IMR-90 (cell line): ENCODE measurements around the gene ARID3C. TPM values are rescaled to one million over a fixed set of nuclear protein-coding genes. Genes with fewer than 3 reads are reported as not detected.

Experiments used
- ATAC-seq: fragments of 200-7000 bp; cut with Tn5 transposase; 2 replicates; pipeline ENCODE4 v1.9.1; 2020; ENCODE audit warnings: low read depth, mild to moderate bottlenecking, moderate library complexity
- BruUV-seq: library from RNA; stranded (reverse); fragments of 400-500 nt; replicated peaks from 2 replicates; lab custom pipeline; 2021; lab: Mats Ljungman, UMichigan
- CTCF ChIA-PET: fragments of 300-600 bp; formaldehyde crosslinking; extraction: SDS; loops from one replicate; lab custom pipeline; 2021; ENCODE audit warnings: antibody characterized with exemption; lab: Yijun Ruan, JAX
- POLR2A ChIA-PET: fragments of 300-600 bp; sonication (Branson Sonifier 250); formaldehyde crosslinking; loops from one replicate; lab custom pipeline; 2022; ENCODE audit warnings: antibody characterized with exemption; ENCODE audit not compliant: unreplicated experiment; lab: Charles Lee
- DNase-seq: peaks from one replicate; pipeline ENCODE4 v3.0.0; 2013
- H2AFZ ChIP-seq: replicated peaks from 2 replicates; pipeline ENCODE3; 2013; ENCODE audit warnings: low read length, mild to moderate bottlenecking; ENCODE audit not compliant: poor library complexity
- H2AK5ac ChIP-seq: 2 replicates; pipeline ENCODE4 v1.6.1; 2013; ENCODE audit warnings: low read depth, low read length, inconsistent platforms
- H2AK9ac ChIP-seq: replicated peaks from 2 replicates; pipeline ENCODE3; 2013; ENCODE audit warnings: mild to moderate bottlenecking, low read depth, low read length, moderate library complexity; ENCODE audit not compliant: poor library complexity
- H2BK120ac ChIP-seq: 2 replicates; pipeline ENCODE4 v1.6.1; 2013; ENCODE audit warnings: low read depth, low read length, inconsistent platforms
- H2BK15ac ChIP-seq: 3 replicates; pipeline ENCODE4 v1.6.1; 2013; ENCODE audit warnings: low read depth, low read length, inconsistent platforms
- H2BK20ac ChIP-seq: 2 replicates; pipeline ENCODE4 v1.6.1; 2013; ENCODE audit warnings: low read depth, mild to moderate bottlenecking, inconsistent platforms, low read length, moderate library complexity
- H2BK5ac ChIP-seq: 2 replicates; pipeline ENCODE4 v1.6.1; 2013; ENCODE audit warnings: mild to moderate bottlenecking, low read depth, low read length, inconsistent platforms; ENCODE audit not compliant: poor library complexity, severe bottlenecking
- H3K14ac ChIP-seq: replicated peaks from 2 replicates; pipeline ENCODE4 v1.6.1; 2013; ENCODE audit warnings: low read depth, low read length, inconsistent platforms
- H3K18ac ChIP-seq: 2 replicates; pipeline ENCODE4 v1.6.1; 2013; ENCODE audit warnings: low read depth, low read length, control low read depth
- H3K23ac ChIP-seq: 2 replicates; pipeline ENCODE4 v1.6.1; 2013; ENCODE audit warnings: low read depth, low read length, inconsistent platforms
- H3K27ac ChIP-seq: 2 replicates; pipeline ENCODE4 v1.5.1; 2013; ENCODE audit warnings: mild to moderate bottlenecking, control low read depth, low read length; ENCODE audit not compliant: insufficient read depth
- H3K27me3 ChIP-seq: 2 replicates; pipeline ENCODE4 v1.6.1; 2013; ENCODE audit warnings: low read length; ENCODE audit not compliant: control insufficient read depth, insufficient read depth
- H3K36me3 ChIP-seq: 2 replicates; pipeline ENCODE4 v1.6.1; 2013; ENCODE audit warnings: low read length, mixed read lengths; ENCODE audit not compliant: control insufficient read depth, insufficient read depth
- H3K4ac ChIP-seq: 2 replicates; pipeline ENCODE4 v1.6.1; 2013; ENCODE audit warnings: low read depth, low read length, inconsistent platforms
- H3K4me1 ChIP-seq: 2 replicates; pipeline ENCODE4 v1.6.1; 2013; ENCODE audit warnings: low read length, mixed read lengths; ENCODE audit not compliant: control insufficient read depth, insufficient read depth
- H3K4me2 ChIP-seq: 2 replicates; pipeline ENCODE4 v1.6.1; 2013; ENCODE audit warnings: low read depth, mild to moderate bottlenecking, control low read depth, low read length, moderate library complexity
- H3K4me3 ChIP-seq: 2 replicates; pipeline ENCODE4 v1.5.1; 2013; ENCODE audit warnings: low read depth, mild to moderate bottlenecking, control low read depth, low read length, moderate library complexity; ENCODE audit not compliant: insufficient read depth
- H3K56ac ChIP-seq: 2 replicates; pipeline ENCODE4 v1.6.1; 2013; ENCODE audit warnings: low read length, inconsistent platforms; ENCODE audit not compliant: insufficient read depth; ENCODE audit errors: extremely low read depth
- H3K79me1 ChIP-seq, 2 experiments: 2 replicates each; pipeline ENCODE4 v1.6.1; 2013; ENCODE audit warnings: low read length in 2 of 2, inconsistent platforms in 1 of 2, low read depth in 1 of 2
- H3K9ac ChIP-seq: 2 replicates; pipeline ENCODE4 v1.6.1; 2013; ENCODE audit warnings: low read depth, low read length, control low read depth
- H3K9me1 ChIP-seq: 2 replicates; pipeline ENCODE4 v1.6.1; 2013; ENCODE audit warnings: low read length, inconsistent platforms; ENCODE audit not compliant: insufficient read depth
- H3K9me3 ChIP-seq: 2 replicates; pipeline ENCODE4 v1.6.1; 2013; ENCODE audit warnings: low read length; ENCODE audit not compliant: control insufficient read depth, insufficient read depth
- H4K20me1 ChIP-seq: 2 replicates; pipeline ENCODE4 v1.6.1; 2013; ENCODE audit warnings: low read length, inconsistent platforms; ENCODE audit not compliant: insufficient read depth
- H4K5ac ChIP-seq: 2 replicates; pipeline ENCODE4 v1.6.1; 2013; ENCODE audit warnings: mild to moderate bottlenecking, low read depth, low read length, control low read depth
- H4K8ac ChIP-seq, 2 experiments: 2 replicates each; pipeline ENCODE4 v1.6.1; 2013; ENCODE audit warnings: low read depth in 2 of 2, low read length in 2 of 2, control low read depth in 1 of 2, inconsistent platforms in 1 of 2
- H4K91ac ChIP-seq: 2 replicates; pipeline ENCODE4 v1.6.1; 2013; ENCODE audit warnings: low read depth, low read length, inconsistent platforms; ENCODE audit not compliant: insufficient read depth
- BHLHE40 ChIP-seq: fragments of 150-350 bp; IDR thresholded peaks from 2 replicates; pipeline ENCODE4 v1.6.1; 2016; ENCODE audit warnings: mild to moderate bottlenecking, low read depth, low read length
- CEBPB ChIP-seq: IDR thresholded peaks from 2 replicates; pipeline ENCODE4 v1.6.1; 2012; ENCODE audit warnings: low read depth, low read length, improper control_type of control experiment
- CHD1 ChIP-seq: IDR thresholded peaks from 2 replicates; pipeline ENCODE4 v1.6.1; 2012; ENCODE audit warnings: low read depth, low read length, improper control_type of control experiment
- CTCF ChIP-seq: conservative IDR thresholded peaks from 2 replicates; pipeline ENCODE4 v1.5.1; 2012; ENCODE audit warnings: mild to moderate bottlenecking, low read depth, low read length, improper control_type of control experiment
- FOS ChIP-seq: fragments of 150-350 bp; IDR thresholded peaks from 2 replicates; pipeline ENCODE4 v1.6.1; 2016; ENCODE audit warnings: low read depth, low read length
- MAFK ChIP-seq: IDR thresholded peaks from 2 replicates; pipeline ENCODE4 v1.6.1; 2012; ENCODE audit warnings: low read depth, low read length, improper control_type of control experiment
- MAZ ChIP-seq: IDR thresholded peaks from 2 replicates; pipeline ENCODE4 v1.6.1; 2012; ENCODE audit warnings: low read depth, mild to moderate bottlenecking, low read length, improper control_type of control experiment, moderate library complexity, borderline replicate concordance
- NFE2L2 ChIP-seq: fragments of 150-350 bp; IDR thresholded peaks from 2 replicates; pipeline ENCODE4 v1.6.1; 2016; ENCODE audit warnings: low read depth, mild to moderate bottlenecking, low read length
- POLR2A ChIP-seq: IDR thresholded peaks from 2 replicates; pipeline ENCODE4 v1.6.1; 2012; ENCODE audit warnings: mild to moderate bottlenecking, low read depth, low read length
- RCOR1 ChIP-seq: IDR thresholded peaks from 2 replicates; pipeline ENCODE4 v1.6.1; 2012; ENCODE audit warnings: mild to moderate bottlenecking, low read length, improper control_type of control experiment; ENCODE audit not compliant: insufficient replicate concordance
- RFX5 ChIP-seq: IDR thresholded peaks from 2 replicates; pipeline ENCODE4 v1.8.0; 2012; ENCODE audit warnings: low read depth, mild to moderate bottlenecking, low read length, moderate library complexity
- SMC3 ChIP-seq: fragments of 150-350 bp; IDR thresholded peaks from 2 replicates; pipeline ENCODE4 v1.6.1; 2016; ENCODE audit warnings: low read depth, mild to moderate bottlenecking, antibody characterized with exemption, low read length, moderate library complexity
- USF2 ChIP-seq: fragments of 150-350 bp; IDR thresholded peaks from 2 replicates; pipeline ENCODE4 v1.6.1; 2017; ENCODE audit warnings: mild to moderate bottlenecking, antibody characterized with exemption, low read length, low read depth
- WGBS, 2 experiments: methylation state at CpG; one replicate each; pipeline versions ENCODE4 v1.1.5 to v1.1.7; 2013; ENCODE audit warnings: missing lambda C conversion rate in 2 of 2; ENCODE audit not compliant: insufficient read length in 1 of 2; ENCODE audit errors: extremely low coverage in 2 of 2; 5-methylcytosine and 5-hydroxymethylcytosine counted together
- dilution Hi-C: fragments of 300-500 bp; cut with HindIII; formaldehyde crosslinking; loops from one replicate; pipeline ENCODE4 v1.14.3; 2018; ENCODE audit warnings: low sequenced_read_pairs; ENCODE audit not compliant: unreplicated experiment
- in situ Hi-C: fragments of 300-500 bp; cut with MboI; formaldehyde crosslinking; loops from 3 replicates; pipeline ENCODE4 v1.14.3; 2019; ENCODE audit warnings: low sequenced_read_pairs, inconsistent platforms, mixed read lengths
- intact Hi-C: fragments of 100-400 bp; cut with micrococcal nuclease; formaldehyde crosslinking; loops from 2 replicates; pipeline ENCODE4 v1.10.0; 2022
- polyA plus RNA-seq, 3 experiments: library from polyadenylated mRNA; depleted of rRNA; stranded (reverse); fragments of >200 nt; gene quantifications; 2 replicates each; pipeline ENCODE4 v1.2.3, GENCODE V29; 2012; ENCODE audit warnings: low replicate concordance in 1 of 3
- total RNA-seq: library from RNA; depleted of rRNA; stranded (reverse); fragments of >200 nt; gene quantifications from 2 replicates; pipeline ENCODE4 v1.2.3, GENCODE V29; 2012
- TF ChIP-seq, protein P1 (sequence below): fragments of 150-350 bp; IDR thresholded peaks from 2 replicates; pipeline ENCODE4 v1.6.1; 2016; ENCODE audit warnings: low read depth, mild to moderate bottlenecking, low read length, moderate library complexity, borderline replicate concordance

Gene ARID3C
- total and polyA plus RNA-seq, 2 of the 4 experiments (the other 2 are of a cell fraction): 0.07 TPM; not detected in 1

DNA sequence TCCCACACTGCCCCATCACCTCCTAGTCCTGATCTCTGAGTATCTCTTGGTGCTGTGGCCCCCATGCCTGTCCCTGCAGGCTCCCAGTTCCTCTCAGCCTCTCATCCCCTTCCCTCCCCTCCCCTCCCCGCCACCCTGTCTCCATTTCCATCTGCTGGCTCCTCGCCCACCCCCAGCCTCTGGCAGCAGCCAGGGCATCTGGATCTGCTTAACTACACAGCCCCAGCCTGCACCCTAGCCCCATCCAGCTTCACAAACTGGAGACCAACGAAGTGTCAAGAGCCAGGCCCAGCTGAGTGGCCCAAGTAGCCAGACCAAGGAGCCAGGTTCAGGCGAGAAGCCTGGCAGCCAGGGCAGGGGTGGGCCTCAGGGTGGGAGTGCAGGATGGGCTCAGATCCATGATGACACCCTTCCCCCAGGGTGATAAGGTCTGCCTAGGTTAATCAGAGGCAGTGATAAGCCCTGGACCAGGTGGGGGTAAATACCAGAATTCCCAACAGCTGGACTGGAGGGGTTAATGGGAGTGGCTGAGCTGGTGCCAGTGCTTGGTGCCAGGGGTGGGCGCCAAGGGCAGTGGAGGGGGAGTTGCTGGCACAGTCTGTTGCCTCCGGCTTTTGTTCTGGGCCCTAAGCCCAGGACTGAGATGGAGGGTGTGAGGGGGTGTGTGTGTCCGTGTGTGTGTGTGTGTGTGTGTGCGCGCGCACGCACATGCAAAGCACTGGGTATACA lies 25.6 kb upstream of the ARID3C start:
- ChIA-PET POLR2A (interaction anchor here (0.7 to 0.9 kb wide), 2 partner anchors 8 to 18 kb away, joined by 3 to 5 read pairs; partner anchors contain the start of gene CCL27), CTCF (no interaction called here)
- H3K4me2 ChIP-seq: no peak overlapping the region; the same call in 1 of the 2 replicates
- H2BK5ac ChIP-seq: no peak overlapping the region
- ATAC-seq: peak; percentile 6
- peaks cover 27% of the 10 kb centered on the region for H3K9me1 ChIP-seq
- peak overlapping the region; percentile 8; the same call in 1 of the 2 replicates for H3K27ac ChIP-seq
- H3K9ac ChIP-seq: no peak overlapping the region
- intact Hi-C loops (no loop called here), in situ Hi-C loops (no loop called here), dilution Hi-C loops (no loop called here)
- H3K9me3 ChIP-seq: no peaks in the 10 kb centered on the region
- 45% methylated on average over 5 of the region's 11 CpGs; no CpG with 5 or more reads in 1 of the 2 experiments for WGBS, 2 experiments
- no TSS peak for BruUV-seq
- H3K4me1 ChIP-seq: peaks cover 35% of the 10 kb centered on the region
- no peak overlapping the region for H2BK15ac ChIP-seq
- peak overlapping the region; percentile 97; the same call in 1 of the 2 replicates for H2AK5ac ChIP-seq
- H3K14ac ChIP-seq: no peak overlapping the region
- no peaks in the 10 kb centered on the region for H4K20me1 ChIP-seq
- H3K23ac ChIP-seq: no peak overlapping the region; the same call in 1 of the 2 replicates
- H2AK9ac ChIP-seq: peak overlapping the region; percentile 70
- DNase-seq: peak; percentile 57
- H2BK120ac ChIP-seq: no peak overlapping the region
- H2BK20ac ChIP-seq: peak overlapping the region; percentile 39; the same call in 1 of the 2 replicates
- H3K4me3 ChIP-seq: no peak overlapping the region
- no peaks in the 10 kb centered on the region for H3K27me3 ChIP-seq
- H3K79me1 ChIP-seq: peaks cover 0 to 29% of the 10 kb centered on the region in 2 experiments; a peak in 2 of 4 replicates
- H4K5ac ChIP-seq: no peak overlapping the region; the same call in 1 of the 2 replicates
- peaks cover 2% of the 10 kb centered on the region for H3K36me3 ChIP-seq
- no peak overlapping the region for H3K18ac ChIP-seq
- H4K91ac ChIP-seq: 0 out of 2 replicates have a peak overlapping the region, but pooled peaks have one; percentile 26
- peak overlapping the region; percentile 1 for H2AFZ ChIP-seq
- H3K4ac ChIP-seq: peak overlapping the region; percentile 46; the same call in 1 of the 2 replicates
- peak overlapping the region in 1 of 2 experiments; percentile 68; a peak in 2 of 4 replicates for H4K8ac ChIP-seq
- no peak overlapping the region for H3K56ac ChIP-seq
- TF ChIP-seq BHLHE40 (no peak), RCOR1 (no peak), SMC3 (no peak), CEBPB (no peak), MAZ (no peak), MAFK (no peak), USF2 (no peak), CHD1 (no peak), CTCF (no peak), RFX5 (no peak), FOS (no peak), POLR2A (no peak), NFE2L2 (no peak)
- TF ChIP-seq, protein P1, sequence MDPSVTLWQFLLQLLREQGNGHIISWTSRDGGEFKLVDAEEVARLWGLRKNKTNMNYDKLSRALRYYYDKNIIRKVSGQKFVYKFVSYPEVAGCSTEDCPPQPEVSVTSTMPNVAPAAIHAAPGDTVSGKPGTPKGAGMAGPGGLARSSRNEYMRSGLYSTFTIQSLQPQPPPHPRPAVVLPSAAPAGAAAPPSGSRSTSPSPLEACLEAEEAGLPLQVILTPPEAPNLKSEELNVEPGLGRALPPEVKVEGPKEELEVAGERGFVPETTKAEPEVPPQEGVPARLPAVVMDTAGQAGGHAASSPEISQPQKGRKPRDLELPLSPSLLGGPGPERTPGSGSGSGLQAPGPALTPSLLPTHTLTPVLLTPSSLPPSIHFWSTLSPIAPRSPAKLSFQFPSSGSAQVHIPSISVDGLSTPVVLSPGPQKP: no peak
